HG03442 (cell line): Measurements from ENCODE around the gene FBXO15.

ENCODE experiments used
- ATAC-seq: cut with Tn5 transposase; IDR thresholded peaks from one replicate; pipeline ENCODE4 v1.9.1; 2021; ENCODE audit warnings: mild to moderate bottlenecking, moderate library complexity; ENCODE audit not compliant: unreplicated experiment

The FBXO15 gene

DNA sequence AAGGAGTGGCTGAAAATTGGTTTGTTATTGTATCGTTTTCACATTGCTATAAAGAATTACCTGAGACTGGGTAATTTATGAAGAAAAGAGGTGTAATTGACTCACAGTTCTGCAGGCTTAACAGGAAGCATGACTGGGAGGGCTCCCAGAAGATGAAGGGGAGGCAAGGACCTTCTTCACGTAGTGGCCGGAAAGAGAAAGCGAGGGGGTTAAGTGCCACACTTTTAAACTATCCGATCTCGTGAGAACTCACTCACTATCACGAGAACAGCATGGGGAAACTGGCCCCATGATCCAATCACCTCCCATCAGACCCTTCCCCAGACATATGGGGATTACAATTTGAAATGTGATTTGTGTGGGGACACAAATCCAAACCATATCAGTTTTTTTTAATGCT, 81.6 kb downstream of the FBXO15 start:
- ATAC-seq = no peak

DNA sequence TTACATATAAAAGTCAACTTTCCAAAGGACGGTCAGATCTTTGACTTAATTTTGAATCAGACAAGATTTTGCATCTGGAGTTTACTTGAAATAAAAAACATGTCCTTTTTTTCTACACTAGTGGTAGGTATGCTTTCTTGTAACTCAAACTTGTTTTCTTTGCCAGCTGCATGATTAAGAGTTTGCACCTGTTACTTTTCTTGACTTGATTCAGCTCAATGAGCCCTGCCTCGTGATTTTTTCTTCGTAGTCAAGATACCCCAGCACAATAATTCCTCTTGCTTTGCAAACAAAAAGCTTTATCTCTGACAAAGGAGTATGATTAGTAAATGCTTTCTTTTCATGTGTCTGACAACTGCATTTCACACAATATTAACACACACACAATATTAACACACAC, 82.3 kb downstream of the FBXO15 start:
- ATAC-seq = no peak

DNA sequence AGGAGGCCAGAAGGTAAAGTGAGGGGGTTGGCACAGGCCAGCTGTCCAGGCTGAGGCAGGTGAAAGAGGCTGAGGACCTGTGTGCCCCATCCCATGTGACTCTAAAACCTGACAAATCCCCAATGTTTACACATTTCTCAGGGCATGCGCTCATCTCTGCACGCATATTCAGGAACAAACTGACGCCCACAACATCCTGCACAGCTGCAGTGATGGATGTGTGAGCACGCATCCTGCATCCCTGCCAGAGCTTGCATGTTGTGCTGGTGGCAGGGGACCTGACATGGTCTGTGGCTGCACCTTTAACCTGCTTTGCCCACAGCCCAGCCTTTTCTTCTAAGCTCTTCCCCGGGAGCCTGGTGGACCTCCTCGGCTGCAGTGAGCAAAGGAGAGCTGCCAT, 83.1 kb downstream of the FBXO15 start:
- ATAC-seq = peak; percentile 58

DNA sequence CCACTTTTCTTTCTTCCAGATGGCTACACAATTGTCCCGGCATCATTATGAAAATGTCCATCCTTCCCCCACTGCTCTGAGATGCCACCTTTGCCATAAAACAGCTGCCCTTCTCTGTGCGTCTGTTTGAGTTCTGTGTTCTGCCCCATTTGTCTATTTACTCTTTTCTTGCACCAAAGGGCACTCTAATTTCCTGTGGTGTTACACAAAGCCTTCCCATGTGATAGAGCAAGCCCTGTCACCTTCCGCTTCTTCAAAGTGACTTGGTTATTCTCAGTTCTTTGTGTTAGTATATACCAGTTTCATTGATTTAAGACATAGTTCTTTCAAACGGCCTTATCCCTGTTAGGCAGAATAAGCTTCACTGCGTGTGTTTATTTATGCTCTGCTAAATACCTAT, 84.1 kb downstream of the FBXO15 start:
- ATAC-seq = no peak

DNA sequence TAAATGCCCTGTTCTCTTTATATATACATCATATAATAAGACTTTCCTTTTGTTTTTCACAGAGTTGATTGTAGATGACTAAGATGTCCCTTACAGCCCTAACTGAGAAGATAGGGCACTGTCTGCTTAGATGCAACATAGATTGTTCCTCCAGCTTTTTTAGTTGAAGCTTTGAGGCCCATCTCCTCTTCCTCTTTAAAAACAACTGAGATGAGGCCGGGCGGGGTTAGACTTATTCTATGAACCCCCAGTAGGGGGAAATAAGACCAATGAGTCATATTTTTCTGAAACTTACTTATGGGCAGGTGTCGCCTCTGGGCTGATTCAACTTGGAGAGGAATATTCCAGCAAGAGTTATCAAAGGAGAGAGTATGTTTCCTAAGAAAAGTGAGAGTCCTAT, 84.6 kb downstream of the FBXO15 start:
- peak; percentile 65 for ATAC-seq

DNA sequence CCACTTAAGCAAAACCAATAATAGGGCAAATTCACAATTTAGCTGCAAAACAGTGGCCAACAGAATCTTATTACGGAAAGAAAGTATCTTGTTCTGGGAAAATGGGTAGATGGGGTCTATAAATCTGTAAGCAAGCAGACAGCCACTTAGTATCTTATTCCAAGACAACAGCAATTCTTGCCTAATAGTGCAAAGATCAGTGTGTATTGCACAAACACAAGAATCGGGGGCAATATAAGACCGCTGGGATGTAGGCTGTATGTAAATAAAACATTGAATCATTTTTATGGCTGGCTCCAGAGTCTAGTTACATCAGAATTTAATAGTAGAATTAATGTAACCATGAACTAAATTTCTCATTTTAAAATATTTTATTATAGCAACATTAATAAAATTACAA, 85.6 kb downstream of the FBXO15 start:
- ATAC-seq = no peak

DNA sequence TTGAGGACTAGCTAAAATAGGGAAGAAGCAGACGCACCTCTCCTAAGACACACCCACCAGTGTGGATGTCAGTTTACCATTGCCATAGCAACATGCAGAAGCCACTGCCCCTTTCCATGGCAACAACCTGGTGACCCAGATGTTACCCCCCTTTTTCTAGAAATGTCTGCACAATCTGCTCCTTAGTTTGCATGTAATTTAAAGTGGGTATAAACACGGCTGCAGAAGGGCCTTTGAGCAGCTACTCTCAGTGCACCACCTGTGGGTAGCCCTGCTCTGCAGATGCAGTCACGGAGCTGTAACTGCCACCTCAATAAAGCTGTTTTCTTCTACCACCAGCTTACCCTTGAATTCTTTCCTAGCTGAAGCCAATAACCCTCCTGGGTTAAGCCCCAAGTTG, 87.1 kb downstream of the FBXO15 start:
- no peak for ATAC-seq

DNA sequence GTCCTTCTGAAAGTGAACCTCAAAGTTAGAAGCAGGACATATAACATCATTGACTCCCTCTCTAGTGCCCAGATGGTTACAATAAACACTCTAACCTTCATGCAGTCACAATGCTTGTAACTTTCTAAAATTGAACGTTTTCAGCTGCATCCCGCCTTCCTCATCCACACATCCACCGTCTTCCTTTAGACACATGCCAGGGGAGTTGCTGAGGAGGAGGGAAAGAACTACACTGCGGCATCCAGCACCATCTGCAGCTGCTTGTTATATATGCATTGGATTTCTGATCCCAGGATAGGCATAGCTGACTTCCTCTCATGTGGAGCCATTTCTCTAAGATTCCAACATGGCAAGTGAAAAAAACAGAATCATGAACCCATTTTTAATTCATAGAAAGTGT, 96.8 kb downstream of the FBXO15 start:
- no peak for ATAC-seq

DNA sequence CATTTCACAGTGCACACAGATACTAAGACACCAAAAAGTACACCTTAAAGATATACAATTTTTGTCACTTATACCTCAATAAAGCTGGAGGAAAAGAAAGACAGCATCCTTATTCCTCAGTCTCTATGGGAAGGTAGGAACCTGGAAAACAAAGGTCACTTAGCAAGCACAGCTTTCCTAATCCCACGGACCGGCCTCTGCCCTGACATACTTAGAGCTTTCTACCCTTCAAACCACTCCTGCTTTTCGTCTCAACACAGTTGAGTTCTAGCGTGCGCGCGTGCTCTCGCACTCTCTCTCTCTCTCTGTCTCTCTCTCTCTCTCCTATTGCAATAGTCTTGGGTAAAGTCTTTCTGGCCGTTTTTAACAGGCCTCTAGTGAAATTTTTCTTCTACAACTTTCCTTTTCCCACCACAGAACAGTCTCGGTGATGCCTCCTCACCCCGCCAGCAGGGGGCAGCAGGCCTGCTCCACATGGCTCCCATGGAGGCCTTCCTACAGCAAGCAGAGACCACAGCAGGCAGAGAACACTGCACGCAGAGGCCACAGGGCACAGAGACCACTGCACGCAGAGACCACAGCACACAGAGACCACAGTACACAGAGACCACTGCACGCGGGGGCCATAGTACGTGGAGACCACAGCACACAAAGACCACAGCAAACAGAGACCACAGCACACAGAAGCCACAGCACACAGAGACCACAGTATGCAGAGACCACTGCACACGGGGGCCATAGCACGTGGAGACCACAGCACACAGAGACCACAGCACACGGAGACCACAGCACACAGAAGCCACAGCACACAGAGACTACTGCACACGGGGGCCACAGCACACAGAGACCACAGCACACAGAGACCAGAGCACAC, 106.9 kb downstream of the FBXO15 start:
- ATAC-seq = peak; percentile 88

DNA sequence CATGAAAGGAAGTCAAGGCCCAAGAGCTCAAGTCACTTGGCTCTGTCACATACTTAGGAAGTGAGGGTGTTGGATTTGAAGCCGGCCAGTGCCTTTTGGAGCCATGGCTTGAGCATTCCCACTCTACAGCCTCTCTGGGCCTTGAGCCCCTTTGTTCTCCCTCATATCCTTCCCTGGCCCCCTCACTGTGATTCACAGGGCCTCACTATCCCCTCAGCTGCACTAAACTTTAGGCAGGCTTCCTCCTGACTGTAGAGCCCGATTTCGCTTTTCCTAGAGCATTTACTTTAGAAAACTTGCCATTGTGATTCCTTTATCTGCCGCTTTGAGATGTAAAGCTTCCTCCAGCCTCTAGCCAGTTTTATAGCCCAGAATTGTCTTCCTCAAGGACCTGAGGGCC, 107.6 kb downstream of the FBXO15 start:
- no peak for ATAC-seq

DNA sequence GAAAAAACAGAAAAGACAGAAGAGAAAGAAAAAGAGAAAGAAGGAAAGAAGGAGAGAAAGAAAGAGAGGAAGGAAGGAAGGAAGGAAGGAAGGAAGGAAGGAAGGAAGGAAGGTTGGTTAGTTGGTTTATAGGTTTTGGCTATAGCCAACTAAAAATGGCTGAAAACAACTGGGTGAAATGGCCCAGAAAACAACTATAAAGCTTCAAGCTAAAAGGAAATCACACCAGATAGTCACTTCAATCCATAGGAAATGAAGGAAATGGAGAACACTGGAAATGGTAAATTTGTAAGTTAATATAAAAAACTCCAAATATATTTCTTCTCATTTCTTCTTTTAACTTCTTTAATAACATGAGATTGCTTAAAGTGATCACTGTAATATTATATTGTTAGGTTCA, 118.5 kb downstream of the FBXO15 start:
- no peak for ATAC-seq
